Measurements from ENCODE around the gene CREB3L2. TPM values are rescaled to one million over a fixed set of nuclear protein-coding genes. Genes with fewer than 3 reads are reported as not detected.

The CREB3L2 gene
- total and polyA plus RNA-seq, 4 donors: 7.4 to 89.1 (median 44.0) TPM

GRCh38 chr7:137987968-137988367 lies 13.9 kb downstream of the CREB3L2 start:
- no peak overlapping the region for H3K27ac ChIP-seq (ENCODE audit: low read depth in 1 of 2, low read length in 1 of 2)
- H3K9me3 ChIP-seq (ENCODE audit: control insufficient read depth in 4 of 4, insufficient read depth in 3 of 4, low read length in 3 of 4): peaks cover 0 to under 1% (median 0%) of the 10 kb centered on the region in 4 donors
- peaks cover 29 to 47% (median 39%) of the 10 kb centered on the region in 5 donors for H3K4me1 ChIP-seq (ENCODE audit: control insufficient read depth in 5 of 5, insufficient read depth in 5 of 5, low read length in 5 of 5)
- H3K9ac ChIP-seq (ENCODE audit: insufficient read depth in 1 of 2, low read length in 2 of 2): no peak overlapping the region
- no peak for DNase-seq
- 52 to 68% methylated on average over 4 of the region's 4 CpGs for WGBS, 2 donors
- ATAC-seq (ENCODE audit: insufficient read depth, low FRiP score): no peak
- H3K4me3 ChIP-seq: no peak overlapping the region
- TF ChIP-seq CTCF (IDR thresholded peaks at IDR 0.05; ENCODE audit: control extremely low read depth, extremely low read depth): no peak
- H3K36me3 ChIP-seq (ENCODE audit: control insufficient read depth in 4 of 4, insufficient read depth in 4 of 4, low read length in 4 of 4): peaks cover 0 to 4% (median 1%) of the 10 kb centered on the region in 4 donors
- no peaks in the 10 kb centered on the region for H3K27me3 ChIP-seq (ENCODE audit: control insufficient read depth in 3 of 3, insufficient read depth in 3 of 3, low read length in 2 of 3)

GRCh38 chr7:137987563-137987962 lies 14.3 kb downstream of the CREB3L2 start:
- H3K9ac ChIP-seq (ENCODE audit: insufficient read depth in 1 of 2, low read length in 2 of 2): no peak overlapping the region
- H3K9me3 ChIP-seq (ENCODE audit: control insufficient read depth in 4 of 4, insufficient read depth in 3 of 4, low read length in 3 of 4): peaks cover 0 to 4% (median 0%) of the 10 kb centered on the region in 4 donors
- DNase-seq (no peak), ATAC-seq (ENCODE audit: insufficient read depth, low FRiP score) (no peak)
- no peak for TF ChIP-seq CTCF (IDR thresholded peaks at IDR 0.05; ENCODE audit: control extremely low read depth, extremely low read depth)
- no peaks in the 10 kb centered on the region for H3K27me3 ChIP-seq (ENCODE audit: control insufficient read depth in 3 of 3, insufficient read depth in 3 of 3, low read length in 2 of 3)
- H3K27ac ChIP-seq (ENCODE audit: low read depth in 1 of 2, low read length in 1 of 2): no peak overlapping the region
- peaks cover 0 to 6% (median 1%) of the 10 kb centered on the region in 4 donors for H3K36me3 ChIP-seq (ENCODE audit: control insufficient read depth in 4 of 4, insufficient read depth in 4 of 4, low read length in 4 of 4)
- H3K4me3 ChIP-seq: no peak overlapping the region
- H3K4me1 ChIP-seq (ENCODE audit: control insufficient read depth in 5 of 5, insufficient read depth in 5 of 5, low read length in 5 of 5): peaks cover 26 to 44% (median 35%) of the 10 kb centered on the region in 5 donors
- 83 to 88% methylated on average over 5 of the region's 5 CpGs for WGBS, 2 donors

- H3K4me1 ChIP-seq (ENCODE audit: control insufficient read depth in 5 of 5, insufficient read depth in 5 of 5, low read length in 5 of 5): peaks cover 20 to 44% (median 30%) of the 10 kb centered on the region in 5 donors
- H3K9me3 ChIP-seq (ENCODE audit: control insufficient read depth in 4 of 4, insufficient read depth in 3 of 4, low read length in 3 of 4): peaks cover 0 to 5% (median 0%) of the 10 kb centered on the region in 4 donors
- no peak overlapping the region for H3K9ac ChIP-seq (ENCODE audit: insufficient read depth in 1 of 2, low read length in 2 of 2)
- ATAC-seq (ENCODE audit: insufficient read depth, low FRiP score) (no peak), DNase-seq (no peak)
- H3K36me3 ChIP-seq (ENCODE audit: control insufficient read depth in 4 of 4, insufficient read depth in 4 of 4, low read length in 4 of 4): peaks cover 0 to 2% (median 1%) of the 10 kb centered on the region in 4 donors
- no peak for TF ChIP-seq CTCF (IDR thresholded peaks at IDR 0.05; ENCODE audit: control extremely low read depth, extremely low read depth)
- H3K27ac ChIP-seq (ENCODE audit: low read depth in 1 of 2, low read length in 1 of 2): peak overlapping the region in 1 of 2 donors; percentile 51
- no peak overlapping the region for H3K4me3 ChIP-seq
- no peaks in the 10 kb centered on the region for H3K27me3 ChIP-seq (ENCODE audit: control insufficient read depth in 3 of 3, insufficient read depth in 3 of 3, low read length in 2 of 3)
- 82 to 89% methylated on average over 3 of the region's 3 CpGs for WGBS, 2 donors
These were observed 14.9 kb downstream of the CREB3L2 start for GRCh38 chr7:137987018-137987349.
